ENCODE data around the gene TNFSF8. TPM values are rescaled to one million over a fixed set of nuclear protein-coding genes. Genes with fewer than 3 reads are reported as not detected.

TNFSF8 gene
- total and polyA plus RNA-seq, 2 of the 8 experiments (the other 6 are each of a cell fraction or from before 2014, with no cell fraction given) = not detected

DNA sequence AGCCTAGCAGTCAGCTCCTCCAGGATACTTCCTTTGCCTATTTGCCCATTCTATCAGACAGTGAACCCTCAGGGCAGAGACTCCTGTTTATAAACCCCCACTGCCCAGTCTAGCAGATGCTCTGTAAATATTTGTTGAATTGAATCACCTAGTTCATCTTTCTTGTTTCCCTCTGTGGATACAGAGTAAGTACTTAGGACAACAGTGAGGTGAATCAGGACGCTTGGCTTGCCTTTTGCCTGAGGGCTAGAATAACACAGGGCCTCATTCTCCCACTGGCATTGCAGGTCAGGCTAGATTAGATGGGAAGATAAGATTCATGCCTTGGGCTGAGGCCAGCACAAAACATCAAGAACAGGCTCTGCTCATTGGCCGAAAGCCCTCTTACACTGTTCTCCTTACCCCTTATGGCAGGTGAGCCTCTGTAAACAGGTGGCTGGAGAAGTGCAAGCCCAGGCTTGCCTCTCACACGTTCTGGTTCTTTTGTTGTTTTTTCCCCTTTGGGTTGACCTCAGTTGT lies 22.2 kb downstream of the TNFSF8 start (continued):
- TF ChIP-seq, protein P1, sequence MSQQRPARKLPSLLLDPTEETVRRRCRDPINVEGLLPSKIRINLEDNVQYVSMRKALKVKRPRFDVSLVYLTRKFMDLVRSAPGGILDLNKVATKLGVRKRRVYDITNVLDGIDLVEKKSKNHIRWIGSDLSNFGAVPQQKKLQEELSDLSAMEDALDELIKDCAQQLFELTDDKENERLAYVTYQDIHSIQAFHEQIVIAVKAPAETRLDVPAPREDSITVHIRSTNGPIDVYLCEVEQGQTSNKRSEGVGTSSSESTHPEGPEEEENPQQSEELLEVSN (IDR thresholded peaks at IDR 0.05) = no peak

All from H1 (cell line).